Erythroblast (primary cell): Measurements from ENCODE around the gene ANO9.

Source experiments
- DNase-seq, 2 experiments: peaks; one replicate each; lab custom pipeline; 2025; lab: John Stamatoyannopoulos, UW
- GATA1 ChIP-seq: IDR thresholded peaks from 2 replicates; pipeline ENCODE4 v1.6.1; 2011; ENCODE audit warnings: low read depth, mild to moderate bottlenecking, control low read depth, low read length, moderate library complexity
- POLR2A ChIP-seq: IDR thresholded peaks from 2 replicates; pipeline ENCODE4 v1.6.1; 2011; ENCODE audit warnings: mild to moderate bottlenecking, low read length

The ANO9 gene

GRCh38 chr11:372809-373715 lies 68.7 kb downstream of the ANO9 start:
- DNase-seq = no peak
- TF ChIP-seq GATA1 (no peak), POLR2A (no peak)

GRCh38 chr11:371716-372590 lies 69.9 kb downstream of the ANO9 start:
- DNase-seq = no peak
- TF ChIP-seq GATA1 = no peak
- no peak for TF ChIP-seq POLR2A

- TF ChIP-seq GATA1 (no peak), POLR2A (no peak)
- no peak for DNase-seq
These were observed 70.8 kb downstream of the ANO9 start for GRCh38 chr11:371051-371450.

GRCh38 chr11:370070-370941 lies 71.5 kb downstream of the ANO9 start:
- TF ChIP-seq GATA1 (no peak), POLR2A (no peak)
- no peak for DNase-seq

GRCh38 chr11:369336-370018 lies 72.3 kb downstream of the ANO9 start, which contains the start of gene B4GALNT4:
Gene B4GALNT4, plus strand, starts transcription at chr11:369499. Its CDS starts 305 bp downstream, at chr11:369804.
- TF ChIP-seq POLR2A = no peak
- no peak for TF ChIP-seq GATA1

GRCh38 chr11:368414-369335 lies 73.1 kb downstream of the ANO9 start:
- TF ChIP-seq POLR2A (no peak), GATA1 (no peak)
- no peak for DNase-seq

More at GRCh38 chr11:369336-370018, 72.3 kb downstream of the ANO9 start, which contains the start of gene B4GALNT4:
- no peak for DNase-seq

- DNase-seq = no peak
- no peak for TF ChIP-seq POLR2A
- TF ChIP-seq GATA1 = no peak
These were observed 73.8 kb downstream of the ANO9 start for GRCh38 chr11:367956-368413.
